SK-N-SH (cell line): ENCODE results near the gene CFAP299. TPM values are rescaled to one million over a fixed set of nuclear protein-coding genes. Genes with fewer than 3 reads are reported as not detected.

Source experiments
- CTCF ChIA-PET: fragments of 300-600, 350-600 bp; formaldehyde crosslinking; extraction: SDS; loops from one replicate; lab custom pipeline; 2021; lab: Yijun Ruan, JAX
- POLR2A ChIA-PET: fragments of 350-600 bp; sonication (Branson Sonifier 250); formaldehyde crosslinking; extraction: SDS; loops from one replicate; lab custom pipeline; 2020; ENCODE audit warnings: antibody characterized with exemption, inconsistent platforms; lab: Yijun Ruan, JAX
- DNase-seq: peaks from one replicate; pipeline ENCODE4 v3.0.0; 2012
- H2AFZ ChIP-seq: fragments of 200-600 bp; sonication (generic); 2 replicates; pipeline ENCODE4 v1.8.1; 2016; ENCODE audit warnings: antibody characterized with exemption, mild to moderate bottlenecking, low read depth
- H3F3A ChIP-seq: fragments of 200-600 bp; sonication (generic); replicated peaks from 2 replicates; pipeline ENCODE3; 2016; ENCODE audit warnings: antibody characterized with exemption, mild to moderate bottlenecking; ENCODE audit not compliant: insufficient read depth
- H3K27ac ChIP-seq, 2 experiments: fragments of 200-500 bp in 1 of 2; fragments of 200-600 bp in 1 of 2; sonication (Bioruptor generic) in 1 of 2; sonication (generic), shearing (Covaris generic) in 1 of 2; 2 replicates each; pipeline versions ENCODE4 v1.5.1 to v1.6.1; 2014 to 2016; ENCODE audit warnings: low read depth in 2 of 2, inconsistent platforms in 1 of 2, low read length in 1 of 2, mild to moderate bottlenecking in 1 of 2, mixed read lengths in 1 of 2
- H3K27me3 ChIP-seq: fragments of 200-600 bp; sonication (generic), shearing (Covaris generic); 2 replicates; pipeline ENCODE4 v1.6.1; 2016; ENCODE audit warnings: mixed run types; ENCODE audit not compliant: insufficient read depth
- H3K36me3 ChIP-seq, 2 experiments: fragments of 200-500 bp in 1 of 2; fragments of 200-600 bp in 1 of 2; sonication (Bioruptor generic) in 1 of 2; sonication (generic) in 1 of 2; replicated peaks in 1 of 2; 2 replicates each; pipeline versions ENCODE3 to v1.5.1; 2014 to 2016; ENCODE audit warnings: low read length in 1 of 2, mild to moderate bottlenecking in 1 of 2; ENCODE audit not compliant: insufficient read depth in 2 of 2, control insufficient read depth in 1 of 2
- H3K4me1 ChIP-seq, 2 experiments: fragments of 200-500 bp in 1 of 2; fragments of 200-600 bp in 1 of 2; sonication (Bioruptor generic) in 1 of 2; sonication (generic), shearing (Covaris generic) in 1 of 2; 2 replicates each; pipeline versions ENCODE4 v1.5.1 to v1.6.1; 2014 to 2016; ENCODE audit warnings: low read depth in 1 of 2, low read length in 1 of 2, mixed run types in 1 of 2; ENCODE audit not compliant: insufficient read depth in 2 of 2, control insufficient read depth in 1 of 2
- H3K4me2 ChIP-seq: fragments of 200-600 bp; sonication (generic), shearing (Covaris generic); 2 replicates; pipeline ENCODE4 v1.6.1; 2017; ENCODE audit warnings: mixed run types
- H3K4me3 ChIP-seq, 2 experiments: fragments of 200-500 bp in 1 of 2; fragments of 200-600 bp in 1 of 2; sonication (Bioruptor generic) in 1 of 2; sonication (generic), shearing (Covaris generic) in 1 of 2; 2 replicates each; pipeline versions ENCODE4 v1.5.1 to v1.8.1; 2014 to 2016; ENCODE audit warnings: low read depth in 2 of 2, inconsistent platforms in 1 of 2, low read length in 1 of 2, mild to moderate bottlenecking in 1 of 2, mixed read lengths in 1 of 2, moderate library complexity in 1 of 2
- H3K79me2 ChIP-seq: fragments of 200-600 bp; sonication (generic); 2 replicates; pipeline ENCODE4 v1.8.1; 2017; ENCODE audit warnings: mild to moderate bottlenecking; ENCODE audit not compliant: insufficient read depth
- H3K9ac ChIP-seq: fragments of 200-600 bp; sonication (generic); 2 replicates; pipeline ENCODE4 v1.6.1; 2017; ENCODE audit warnings: mixed run types
- H3K9me2 ChIP-seq: fragments of 200-600 bp; sonication (generic); 2 replicates; pipeline ENCODE4 v1.6.1; 2017; ENCODE audit warnings: mixed run types
- H3K9me3 ChIP-seq: fragments of 200-600 bp; sonication (generic); 2 replicates; pipeline ENCODE4 v1.6.1; 2017; ENCODE audit warnings: mixed run types, mild to moderate bottlenecking, moderate library complexity
- H4K20me1 ChIP-seq: fragments of 200-600 bp; sonication (generic); 2 replicates; pipeline ENCODE4 v1.6.1; 2017; ENCODE audit warnings: mild to moderate bottlenecking, mixed run types; ENCODE audit not compliant: insufficient read depth
- EP300 ChIP-seq, 2 experiments: IDR thresholded peaks; 2 replicates each; pipeline versions ENCODE4 v1.4.0 to v1.6.1; 2012; ENCODE audit warnings: borderline replicate concordance in 1 of 2, low read depth in 1 of 2, low read length in 1 of 2
- EZH2phosphoT487 ChIP-seq: fragments of 200-600 bp; sonication (generic); IDR thresholded peaks from 2 replicates; pipeline ENCODE4 v1.6.1; 2017; ENCODE audit warnings: low read depth, mixed run types, mild to moderate bottlenecking, antibody characterized with exemption, moderate library complexity, borderline replicate concordance
- FOSL2 ChIP-seq: IDR thresholded peaks from 2 replicates; pipeline ENCODE4 v1.4.0; 2012; ENCODE audit warnings: low read depth, mild to moderate bottlenecking, moderate library complexity, borderline replicate concordance
- FOXJ3 ChIP-seq: sonication (generic); formaldehyde crosslinking; IDR thresholded peaks from 2 replicates; pipeline ENCODE4 v1.5.1; 2020; ENCODE audit warnings: mild to moderate bottlenecking, missing genetic modification reagents
- FOXM1 ChIP-seq: IDR thresholded peaks from 2 replicates; pipeline ENCODE4 v1.4.0; 2012; ENCODE audit warnings: low read depth, mild to moderate bottlenecking
- GABPA ChIP-seq: IDR thresholded peaks from 2 replicates; pipeline ENCODE4 v1.4.0; 2012; ENCODE audit warnings: low read depth, mild to moderate bottlenecking
- GATA2 ChIP-seq: sonication (generic); formaldehyde crosslinking; IDR thresholded peaks from 2 replicates; pipeline ENCODE4 v1.5.0; 2020; ENCODE audit warnings: mild to moderate bottlenecking, missing genetic modification reagents
- JUND ChIP-seq: IDR thresholded peaks from 2 replicates; pipeline ENCODE4 v1.4.0; 2012
- MEF2A ChIP-seq: IDR thresholded peaks from 2 replicates; pipeline ENCODE4 v1.4.0; 2012; ENCODE audit warnings: low read depth, borderline replicate concordance
- MXI1 ChIP-seq: IDR thresholded peaks from 2 replicates; pipeline ENCODE4 v1.6.1; 2012; ENCODE audit warnings: mild to moderate bottlenecking, low read depth, low read length, improper control_type of control experiment
- RXRA ChIP-seq: IDR thresholded peaks from 2 replicates; pipeline ENCODE4 v1.4.0; 2012; ENCODE audit warnings: low read depth, mild to moderate bottlenecking, borderline replicate concordance
- SIN3A ChIP-seq: IDR thresholded peaks from 2 replicates; pipeline ENCODE4 v1.6.1; 2012; ENCODE audit warnings: low read depth, mild to moderate bottlenecking, low read length, moderate library complexity, borderline replicate concordance
- TAF1 ChIP-seq: IDR thresholded peaks from 2 replicates; pipeline ENCODE4 v1.6.1; 2012; ENCODE audit warnings: low read depth, mild to moderate bottlenecking, low read length, moderate library complexity, borderline replicate concordance
- TCF12 ChIP-seq: IDR thresholded peaks from 2 replicates; pipeline ENCODE4 v1.4.0; 2012
- WGBS: methylation state at CpG from one replicate; pipeline ENCODE4 v1.1.6; 2017; ENCODE audit warnings: low lambda C conversion rate; 5-methylcytosine and 5-hydroxymethylcytosine counted together
- polyA plus RNA-seq, 3 experiments: library from polyadenylated mRNA; depleted of rRNA; stranded (reverse); fragments of >200 nt; gene quantifications; 2 replicates each; pipeline ENCODE4 v1.2.3, GENCODE V29; 2012
- TF ChIP-seq, protein P1 (sequence below): IDR thresholded peaks from 2 replicates; pipeline ENCODE4 v1.4.0; 2012; ENCODE audit warnings: low read depth, borderline replicate concordance
- TF ChIP-seq, protein P2 (sequence below): IDR thresholded peaks from 2 replicates; pipeline ENCODE4; 2012
- TF ChIP-seq, protein P3 (sequence below): IDR thresholded peaks from 2 replicates; pipeline ENCODE4 v1.6.1; 2012; ENCODE audit warnings: mild to moderate bottlenecking, low read depth, low read length, moderate library complexity
- TF ChIP-seq, protein P4 (sequence below): fragments of 200-600 bp; sonication (generic); IDR thresholded peaks from 2 replicates; pipeline ENCODE4 v1.6.1; 2017; ENCODE audit warnings: antibody characterized with exemption, mild to moderate bottlenecking, moderate library complexity
- TF ChIP-seq, protein P5 (sequence below): IDR thresholded peaks from 2 replicates; pipeline ENCODE4 v1.4.0; 2012; ENCODE audit warnings: low read depth, borderline replicate concordance

Gene CFAP299
- polyA plus RNA-seq, 1 of the 3 experiments (the other 2 are of a cell fraction): 1.2 TPM

DNA sequence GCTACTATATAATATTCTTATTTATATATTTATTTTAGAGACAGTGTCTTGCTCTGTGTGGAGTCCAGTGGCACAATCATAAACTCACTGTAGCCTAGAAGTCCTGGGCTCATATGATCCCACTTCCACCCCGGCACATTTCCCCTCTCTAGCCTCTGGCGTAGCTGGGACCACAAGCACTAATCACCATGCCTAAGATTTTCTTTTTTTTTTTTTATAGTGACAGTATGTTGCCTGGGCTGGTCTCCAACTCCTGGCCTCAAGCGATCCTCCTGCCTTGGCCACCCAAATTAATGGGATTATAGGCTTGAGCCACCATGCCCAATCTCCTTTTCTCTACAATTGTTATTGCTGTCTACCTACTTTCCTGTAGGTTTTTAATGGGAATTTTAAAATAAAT, 620.9 kb downstream of the CFAP299 start:
- Histone ChIP-seq H4K20me1 (no peaks in the 10 kb centered on the region), H3F3A (no peaks in the 10 kb centered on the region), H3K27ac (no peak overlapping the region), H3K79me2 (no peaks in the 10 kb centered on the region), H3K27me3 (no peaks in the 10 kb centered on the region), H3K9me2 (no peaks in the 10 kb centered on the region), H3K4me2 (no peak overlapping the region), H3K36me3 (no peaks in the 10 kb centered on the region), H3K4me1 (no peaks in the 10 kb centered on the region), H3K9me3 (no peaks in the 10 kb centered on the region), H2AFZ (no peak overlapping the region), H3K9ac (no peak overlapping the region), H3K4me3 (no peak overlapping the region)
- DNase-seq: no peak
- ChIA-PET CTCF (interaction anchor here (1.1 to 1.5 kb wide), 2 partner anchors 34 to 50 kb away, joined by 3 read pairs; no protein-coding TSS in a partner anchor), POLR2A (no interaction called here)
- 4% methylated on average over 3 of the region's 3 CpGs for WGBS
- TF ChIP-seq FOXJ3 (CRISPR knock-in tag): no peak

DNA sequence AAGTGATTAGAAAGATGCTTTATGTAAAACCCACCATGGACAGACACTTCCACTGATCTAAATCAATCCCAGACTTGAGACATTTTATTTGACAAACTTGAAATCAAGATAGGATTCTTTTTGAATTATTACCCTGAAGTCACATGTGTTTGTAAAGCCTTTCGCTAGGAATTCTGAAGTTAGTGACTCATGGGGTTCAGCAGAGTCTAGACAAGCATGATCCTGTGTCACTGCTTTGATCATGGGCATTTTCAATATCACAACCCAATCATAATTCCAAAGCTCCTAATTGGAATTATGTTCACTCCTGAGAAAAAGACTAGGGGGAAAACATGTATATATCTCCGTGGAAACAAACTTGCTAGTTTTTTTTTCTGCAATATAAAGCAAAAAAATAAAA, 627.5 kb downstream of the CFAP299 start:
- Histone ChIP-seq H3K79me2 (no peaks in the 10 kb centered on the region), H4K20me1 (no peaks in the 10 kb centered on the region), H3K4me1 (no peaks in the 10 kb centered on the region; a peak in 1 of 4 replicates), H3K4me3 (no peak overlapping the region), H3K4me2 (no peak overlapping the region), H3K9me3 (no peaks in the 10 kb centered on the region), H3K36me3 (no peaks in the 10 kb centered on the region), H3K27me3 (no peaks in the 10 kb centered on the region), H3K27ac (peak overlapping the region in 1 of 2 experiments; percentile 21; a peak in 1 of 4 replicates), H3K9ac (no peak overlapping the region), H2AFZ (no peak overlapping the region), H3K9me2 (no peaks in the 10 kb centered on the region), H3F3A (no peaks in the 10 kb centered on the region)
- ChIA-PET POLR2A (no interaction called here), CTCF (interaction anchor here (0.6 to 1.5 kb wide), 2 partner anchors 13 to 1387 kb away, joined by 3 to 4 read pairs; no protein-coding TSS in a partner anchor)
- no peak for DNase-seq
- WGBS: 2% methylated on average over 2 of the region's 2 CpGs
- TF ChIP-seq MEF2A (no peak), TCF12 (no peak), SIN3A (no peak), MXI1 (no peak), FOXJ3 (CRISPR knock-in tag) (no peak), TAF1 (no peak), JUND (no peak), EZH2phosphoT487 (no peak), GABPA (no peak), RXRA (no peak), FOXM1 (no peak), EP300 (IDR thresholded peaks at IDR 0.05; ENCODE audit: borderline replicate concordance in 1 of 2, low read depth in 1 of 2, low read length in 1 of 2) (no peak), GATA2 (CRISPR knock-in tag) (no peak), FOSL2 (no peak)
- TF ChIP-seq, protein P1, sequence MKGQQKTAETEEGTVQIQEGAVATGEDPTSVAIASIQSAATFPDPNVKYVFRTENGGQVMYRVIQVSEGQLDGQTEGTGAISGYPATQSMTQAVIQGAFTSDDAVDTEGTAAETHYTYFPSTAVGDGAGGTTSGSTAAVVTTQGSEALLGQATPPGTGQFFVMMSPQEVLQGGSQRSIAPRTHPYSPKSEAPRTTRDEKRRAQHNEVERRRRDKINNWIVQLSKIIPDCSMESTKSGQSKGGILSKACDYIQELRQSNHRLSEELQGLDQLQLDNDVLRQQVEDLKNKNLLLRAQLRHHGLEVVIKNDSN: no peak
- TF ChIP-seq, protein P2, sequence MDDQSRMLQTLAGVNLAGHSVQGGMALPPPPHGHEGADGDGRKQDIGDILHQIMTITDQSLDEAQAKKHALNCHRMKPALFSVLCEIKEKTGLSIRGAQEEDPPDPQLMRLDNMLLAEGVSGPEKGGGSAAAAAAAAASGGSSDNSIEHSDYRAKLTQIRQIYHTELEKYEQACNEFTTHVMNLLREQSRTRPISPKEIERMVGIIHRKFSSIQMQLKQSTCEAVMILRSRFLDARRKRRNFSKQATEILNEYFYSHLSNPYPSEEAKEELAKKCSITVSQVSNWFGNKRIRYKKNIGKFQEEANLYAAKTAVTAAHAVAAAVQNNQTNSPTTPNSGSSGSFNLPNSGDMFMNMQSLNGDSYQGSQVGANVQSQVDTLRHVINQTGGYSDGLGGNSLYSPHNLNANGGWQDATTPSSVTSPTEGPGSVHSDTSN: no peak
- TF ChIP-seq, protein P3, sequence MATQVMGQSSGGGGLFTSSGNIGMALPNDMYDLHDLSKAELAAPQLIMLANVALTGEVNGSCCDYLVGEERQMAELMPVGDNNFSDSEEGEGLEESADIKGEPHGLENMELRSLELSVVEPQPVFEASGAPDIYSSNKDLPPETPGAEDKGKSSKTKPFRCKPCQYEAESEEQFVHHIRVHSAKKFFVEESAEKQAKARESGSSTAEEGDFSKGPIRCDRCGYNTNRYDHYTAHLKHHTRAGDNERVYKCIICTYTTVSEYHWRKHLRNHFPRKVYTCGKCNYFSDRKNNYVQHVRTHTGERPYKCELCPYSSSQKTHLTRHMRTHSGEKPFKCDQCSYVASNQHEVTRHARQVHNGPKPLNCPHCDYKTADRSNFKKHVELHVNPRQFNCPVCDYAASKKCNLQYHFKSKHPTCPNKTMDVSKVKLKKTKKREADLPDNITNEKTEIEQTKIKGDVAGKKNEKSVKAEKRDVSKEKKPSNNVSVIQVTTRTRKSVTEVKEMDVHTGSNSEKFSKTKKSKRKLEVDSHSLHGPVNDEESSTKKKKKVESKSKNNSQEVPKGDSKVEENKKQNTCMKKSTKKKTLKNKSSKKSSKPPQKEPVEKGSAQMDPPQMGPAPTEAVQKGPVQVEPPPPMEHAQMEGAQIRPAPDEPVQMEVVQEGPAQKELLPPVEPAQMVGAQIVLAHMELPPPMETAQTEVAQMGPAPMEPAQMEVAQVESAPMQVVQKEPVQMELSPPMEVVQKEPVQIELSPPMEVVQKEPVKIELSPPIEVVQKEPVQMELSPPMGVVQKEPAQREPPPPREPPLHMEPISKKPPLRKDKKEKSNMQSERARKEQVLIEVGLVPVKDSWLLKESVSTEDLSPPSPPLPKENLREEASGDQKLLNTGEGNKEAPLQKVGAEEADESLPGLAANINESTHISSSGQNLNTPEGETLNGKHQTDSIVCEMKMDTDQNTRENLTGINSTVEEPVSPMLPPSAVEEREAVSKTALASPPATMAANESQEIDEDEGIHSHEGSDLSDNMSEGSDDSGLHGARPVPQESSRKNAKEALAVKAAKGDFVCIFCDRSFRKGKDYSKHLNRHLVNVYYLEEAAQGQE: no peak
- TF ChIP-seq, protein P4, sequence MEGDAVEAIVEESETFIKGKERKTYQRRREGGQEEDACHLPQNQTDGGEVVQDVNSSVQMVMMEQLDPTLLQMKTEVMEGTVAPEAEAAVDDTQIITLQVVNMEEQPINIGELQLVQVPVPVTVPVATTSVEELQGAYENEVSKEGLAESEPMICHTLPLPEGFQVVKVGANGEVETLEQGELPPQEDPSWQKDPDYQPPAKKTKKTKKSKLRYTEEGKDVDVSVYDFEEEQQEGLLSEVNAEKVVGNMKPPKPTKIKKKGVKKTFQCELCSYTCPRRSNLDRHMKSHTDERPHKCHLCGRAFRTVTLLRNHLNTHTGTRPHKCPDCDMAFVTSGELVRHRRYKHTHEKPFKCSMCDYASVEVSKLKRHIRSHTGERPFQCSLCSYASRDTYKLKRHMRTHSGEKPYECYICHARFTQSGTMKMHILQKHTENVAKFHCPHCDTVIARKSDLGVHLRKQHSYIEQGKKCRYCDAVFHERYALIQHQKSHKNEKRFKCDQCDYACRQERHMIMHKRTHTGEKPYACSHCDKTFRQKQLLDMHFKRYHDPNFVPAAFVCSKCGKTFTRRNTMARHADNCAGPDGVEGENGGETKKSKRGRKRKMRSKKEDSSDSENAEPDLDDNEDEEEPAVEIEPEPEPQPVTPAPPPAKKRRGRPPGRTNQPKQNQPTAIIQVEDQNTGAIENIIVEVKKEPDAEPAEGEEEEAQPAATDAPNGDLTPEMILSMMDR: no peak
- TF ChIP-seq, protein P5, sequence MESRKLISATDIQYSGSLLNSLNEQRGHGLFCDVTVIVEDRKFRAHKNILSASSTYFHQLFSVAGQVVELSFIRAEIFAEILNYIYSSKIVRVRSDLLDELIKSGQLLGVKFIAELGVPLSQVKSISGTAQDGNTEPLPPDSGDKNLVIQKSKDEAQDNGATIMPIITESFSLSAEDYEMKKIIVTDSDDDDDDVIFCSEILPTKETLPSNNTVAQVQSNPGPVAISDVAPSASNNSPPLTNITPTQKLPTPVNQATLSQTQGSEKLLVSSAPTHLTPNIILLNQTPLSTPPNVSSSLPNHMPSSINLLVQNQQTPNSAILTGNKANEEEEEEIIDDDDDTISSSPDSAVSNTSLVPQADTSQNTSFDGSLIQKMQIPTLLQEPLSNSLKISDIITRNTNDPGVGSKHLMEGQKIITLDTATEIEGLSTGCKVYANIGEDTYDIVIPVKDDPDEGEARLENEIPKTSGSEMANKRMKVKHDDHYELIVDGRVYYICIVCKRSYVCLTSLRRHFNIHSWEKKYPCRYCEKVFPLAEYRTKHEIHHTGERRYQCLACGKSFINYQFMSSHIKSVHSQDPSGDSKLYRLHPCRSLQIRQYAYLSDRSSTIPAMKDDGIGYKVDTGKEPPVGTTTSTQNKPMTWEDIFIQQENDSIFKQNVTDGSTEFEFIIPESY: no peak
